CD4-positive, alpha-beta memory T cell (primary cell): ENCODE data around the gene ETV3. TPM values are rescaled to one million over a fixed set of nuclear protein-coding genes. Genes with fewer than 3 reads are reported as not detected.

Experiments used
- CTCF ChIA-PET: fragments of 350-600 bp; sonication (Branson Sonifier 250); formaldehyde crosslinking; loops from one replicate; lab custom pipeline; 2021; ENCODE audit warnings: inconsistent platforms; ENCODE audit not compliant: partially characterized antibody; lab: Charles Lee
- POLR2A ChIA-PET: fragments of 350-600 bp; sonication (Branson Sonifier 250); formaldehyde crosslinking; loops from one replicate; lab custom pipeline; 2021; ENCODE audit not compliant: partially characterized antibody; lab: Charles Lee
- DNase-seq, 5 donors: peaks; one replicate each; pipeline versions ENCODE4 v3.0.0 to v3.0.0-alpha.2; 2020 to 2022; ENCODE audit warnings: mixed read lengths in 1 of 5
- H3K27ac ChIP-seq: one replicate; pipeline ENCODE4 v1.7.0; 2013; ENCODE audit warnings: low read depth, low read length
- H3K27me3 ChIP-seq: 2 replicates; pipeline ENCODE4 v1.7.0; 2013; ENCODE audit warnings: mild to moderate bottlenecking, low read length, moderate library complexity; ENCODE audit not compliant: insufficient read depth
- H3K36me3 ChIP-seq: 2 replicates; pipeline ENCODE4 v1.7.0; 2013; ENCODE audit warnings: mild to moderate bottlenecking, low read length, moderate library complexity; ENCODE audit not compliant: insufficient read depth
- H3K4me1 ChIP-seq: 2 replicates; pipeline ENCODE4 v1.7.0; 2013; ENCODE audit warnings: mild to moderate bottlenecking, low read length, moderate library complexity; ENCODE audit not compliant: insufficient read depth
- H3K4me3 ChIP-seq, 2 donors: one replicate each; pipeline ENCODE4 v1.7.0; 2013; ENCODE audit warnings: low read length in 2 of 2, mild to moderate bottlenecking in 1 of 2
- H3K9me3 ChIP-seq, 2 donors: one replicate each; pipeline ENCODE4 v1.7.0; 2013; ENCODE audit warnings: low read length in 2 of 2, control low read depth in 1 of 2; ENCODE audit not compliant: control insufficient read depth in 1 of 2
- H3K27ac Mint-ChIP-seq, 7 donors: one replicate each; pipeline ENCODE4 v1.8.0; 2020 to 2021; ENCODE audit warnings: mixed read lengths in 7 of 7, mild to moderate bottlenecking in 6 of 7, inconsistent platforms in 3 of 7, moderate library complexity in 3 of 7
- H3K27me3 Mint-ChIP-seq, 2 donors: one replicate each; pipeline ENCODE4 v1.8.0; 2020 to 2021; ENCODE audit warnings: mixed read lengths in 2 of 2
- H3K36me3 Mint-ChIP-seq, 2 donors: one replicate each; pipeline ENCODE4 v1.8.0; 2020 to 2021; ENCODE audit warnings: mixed read lengths in 2 of 2, inconsistent platforms in 1 of 2, mild to moderate bottlenecking in 1 of 2
- H3K4me1 Mint-ChIP-seq, 4 donors: one replicate each; pipeline ENCODE4 v1.8.0; 2020 to 2021; ENCODE audit warnings: mixed read lengths in 4 of 4, mild to moderate bottlenecking in 1 of 4
- H3K4me3 Mint-ChIP-seq, 8 donors: one replicate each; pipeline ENCODE4 v1.8.0; 2020 to 2021; ENCODE audit warnings: mixed read lengths in 8 of 8, mild to moderate bottlenecking in 7 of 8, moderate library complexity in 6 of 8, inconsistent platforms in 3 of 8
- H3K9me3 Mint-ChIP-seq, 8 donors: one replicate each; pipeline ENCODE4 v1.8.0; 2020 to 2021; ENCODE audit warnings: mixed read lengths in 8 of 8, mild to moderate bottlenecking in 5 of 8, inconsistent platforms in 3 of 8, moderate library complexity in 1 of 8
- intact Hi-C: fragments of 100-400 bp; cut with micrococcal nuclease; formaldehyde crosslinking; loops from one replicate; pipeline ENCODE4 v1.15.1; 2023
- polyA plus RNA-seq, 2 donors: library from polyadenylated mRNA; unstranded; fragments of 300-500 nt; fragmentation: Illumina TruSeq; gene quantifications; one replicate each; pipeline ENCODE4 v1.2.3, GENCODE V29; 2021
- total RNA-seq, 2 experiments: library from RNA; stranded (reverse); gene quantifications; one replicate each; pipeline ENCODE4 v1.2.3, GENCODE V29; 2021

ETV3 gene
- total and polyA plus RNA-seq, 4 experiments from 2014 or later = 7.3 to 31.8 (median 20.9) TPM

DNA sequence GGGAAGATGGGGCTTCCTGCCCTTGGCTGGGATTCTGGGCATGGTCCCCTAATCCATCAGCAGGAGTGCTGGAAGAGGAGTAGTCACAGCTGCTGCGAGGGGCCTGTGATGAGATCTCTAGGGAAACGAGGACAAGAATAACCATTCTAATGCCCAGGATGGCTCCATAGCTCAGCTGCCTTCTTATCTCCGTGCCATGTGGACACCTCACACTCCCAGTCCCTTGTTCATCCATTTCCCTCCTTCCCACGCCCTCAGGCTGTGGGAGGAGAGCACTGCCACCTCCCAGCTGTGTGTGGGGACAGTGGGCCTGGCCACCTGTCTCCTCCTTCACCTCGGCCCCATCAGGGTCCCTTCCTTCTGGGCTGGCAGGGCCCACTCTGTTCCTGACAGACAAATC lies 16.1 kb upstream of the ETV3 start:
- CTCF ChIA-PET = interaction anchor here (1.2 to 11.1 kb wide), 8 partner anchors 8 to 81 kb away, joined by 4 to 460 read pairs (median 12); no protein-coding TSS in a partner anchor
- H3K27ac ChIP-seq = no peak overlapping the region
- Mint-ChIP-seq H3K27ac (peak overlapping the region in 3 of 7 donors; percentile 72 to 84 (median 74)), H3K4me3 (peak overlapping the region in 3 of 8 donors; percentile 2 to 74 (median 55)), H3K4me1 (peaks cover 9 to 35% (median 23%) of the 10 kb centered on the region in 4 donors), H3K27me3 (peaks cover 4 to 8% of the 10 kb centered on the region in 2 donors), H3K9me3 (no peaks in the 10 kb centered on the region), H3K36me3 (no peaks in the 10 kb centered on the region)
- H3K27me3 ChIP-seq = no peaks in the 10 kb centered on the region
- POLR2A ChIA-PET = interaction anchor here (4.2 kb wide), 1 partner anchor 65 kb away, joined by 30 read pairs; no protein-coding TSS in a partner anchor
- no peak for DNase-seq
- no peaks in the 10 kb centered on the region for H3K9me3 ChIP-seq
- H3K4me3 ChIP-seq = no peak overlapping the region
- intact Hi-C loops = no loop called here
- no peaks in the 10 kb centered on the region for H3K36me3 ChIP-seq
- peaks cover 35% of the 10 kb centered on the region for H3K4me1 ChIP-seq

DNA sequence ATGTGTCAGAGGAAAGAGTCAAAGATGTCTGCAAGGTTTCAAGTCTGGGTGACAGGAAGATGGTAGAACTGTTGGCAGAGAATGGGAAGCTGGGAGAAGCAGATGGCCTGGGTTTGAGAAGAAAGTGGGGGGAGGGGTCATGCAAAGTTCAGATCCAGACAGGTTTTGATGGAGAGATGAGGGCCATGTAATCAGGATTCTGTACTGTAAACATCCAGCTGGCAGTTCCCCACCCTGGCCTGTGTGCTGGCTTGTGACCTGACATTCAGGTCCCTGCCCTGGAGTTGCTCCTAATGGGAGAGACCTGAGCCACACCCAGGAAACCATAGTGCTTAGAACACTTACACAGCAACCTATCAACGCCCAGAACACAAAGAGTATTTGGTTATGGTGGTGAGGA lies 15.6 kb upstream of the ETV3 start:
- Mint-ChIP-seq H3K27me3 (peaks cover 4 to 8% of the 10 kb centered on the region in 2 donors), H3K9me3 (no peaks in the 10 kb centered on the region), H3K4me3 (peak overlapping the region in 6 of 8 donors; percentile 47 to 74 (median 64)), H3K27ac (peak overlapping the region in 5 of 7 donors; percentile 57 to 84 (median 72)), H3K4me1 (peaks cover 9 to 35% (median 23%) of the 10 kb centered on the region in 4 donors), H3K36me3 (no peaks in the 10 kb centered on the region)
- no peak overlapping the region for H3K4me3 ChIP-seq
- no peak overlapping the region for H3K27ac ChIP-seq
- intact Hi-C loops = no loop called here
- DNase-seq = no peak
- POLR2A ChIA-PET = interaction anchor here (4.2 kb wide), 1 partner anchor 64 kb away, joined by 30 read pairs; no protein-coding TSS in a partner anchor
- H3K4me1 ChIP-seq = peaks cover 35% of the 10 kb centered on the region
- H3K36me3 ChIP-seq = no peaks in the 10 kb centered on the region
- H3K27me3 ChIP-seq = no peaks in the 10 kb centered on the region
- CTCF ChIA-PET = interaction anchor here (0.7 to 11.1 kb wide), 7 partner anchors 12 to 80 kb away, joined by 3 to 460 read pairs (median 18); no protein-coding TSS in a partner anchor
- no peaks in the 10 kb centered on the region for H3K9me3 ChIP-seq

DNA sequence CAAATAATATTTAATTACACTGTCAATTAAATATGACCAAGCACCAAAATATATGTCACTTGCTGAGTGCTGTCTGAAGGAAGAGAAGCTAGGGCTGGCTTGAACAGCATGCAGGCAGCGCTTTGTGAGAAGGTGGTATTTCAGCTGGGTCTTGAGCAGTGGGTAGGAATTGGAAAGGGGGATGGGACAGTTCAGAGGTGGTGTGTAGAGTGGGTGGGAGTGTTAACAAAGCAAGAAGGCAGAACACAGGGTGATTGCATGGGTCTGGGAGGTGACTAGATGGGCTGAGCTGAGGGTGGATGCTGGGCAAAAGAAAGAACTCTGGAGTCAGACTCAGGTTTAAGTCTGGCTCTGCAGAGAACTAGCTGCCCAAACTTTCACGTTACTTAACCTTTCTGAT lies 14.3 kb upstream of the ETV3 start:
- ChIA-PET POLR2A (interaction anchor here (0.9 kb wide), 1 partner anchor 27 kb away, joined by 3 read pairs; no protein-coding TSS in a partner anchor), CTCF (interaction anchor here (11.1 kb wide), 1 partner anchor 64 kb away, joined by 460 read pairs; no protein-coding TSS in a partner anchor)
- H3K4me3 Mint-ChIP-seq = no peak overlapping the region
- peaks cover 9 to 35% (median 24%) of the 10 kb centered on the region in 4 donors for H3K4me1 Mint-ChIP-seq
- Histone ChIP-seq H3K36me3 (no peaks in the 10 kb centered on the region), H3K27ac (no peak overlapping the region), H3K27me3 (no peaks in the 10 kb centered on the region), H3K9me3 (no peaks in the 10 kb centered on the region), H3K4me1 (peaks cover 35% of the 10 kb centered on the region), H3K4me3 (no peak overlapping the region)
- intact Hi-C loops = no loop called here
- DNase-seq = no peak
- H3K36me3 Mint-ChIP-seq = no peaks in the 10 kb centered on the region
- H3K27me3 Mint-ChIP-seq = peaks cover 4 to 5% of the 10 kb centered on the region in 2 donors
- H3K9me3 Mint-ChIP-seq = no peaks in the 10 kb centered on the region
- H3K27ac Mint-ChIP-seq = peak overlapping the region in 2 of 7 donors; percentile 6 to 61

DNA sequence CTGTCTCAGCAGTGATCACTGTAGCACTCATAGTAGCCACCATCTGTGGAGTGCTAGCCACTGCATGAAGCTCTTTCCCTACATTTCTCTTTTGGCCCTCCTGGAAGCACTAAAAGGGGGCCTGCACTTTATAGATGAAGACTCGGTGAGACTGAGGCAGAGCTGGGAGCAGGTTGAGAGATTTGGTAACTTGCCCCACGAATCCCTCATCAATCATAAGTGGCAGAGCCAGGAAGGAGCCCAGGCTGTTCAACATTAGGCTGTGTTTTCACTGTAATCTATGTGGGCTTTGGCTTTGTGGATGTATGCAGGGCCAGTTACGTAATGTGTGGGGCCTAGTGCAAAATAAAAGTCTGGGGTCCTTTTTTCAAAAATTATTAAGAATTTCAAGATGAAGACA lies 13.3 kb upstream of the ETV3 start:
- no peak overlapping the region for H3K27ac ChIP-seq
- intact Hi-C loops = no loop called here
- no peaks in the 10 kb centered on the region for H3K9me3 ChIP-seq
- no peak overlapping the region for H3K4me3 ChIP-seq
- peaks cover 0 to 3% of the 10 kb centered on the region in 2 donors for H3K27me3 Mint-ChIP-seq
- H3K27me3 ChIP-seq = no peaks in the 10 kb centered on the region
- no peaks in the 10 kb centered on the region for H3K36me3 ChIP-seq
- POLR2A ChIA-PET = no interaction called here
- H3K4me1 ChIP-seq = peaks cover 35% of the 10 kb centered on the region
- H3K27ac Mint-ChIP-seq = peak overlapping the region in 1 of 7 donors; percentile 0
- H3K36me3 Mint-ChIP-seq = no peaks in the 10 kb centered on the region
- no peak overlapping the region for H3K4me3 Mint-ChIP-seq
- no peaks in the 10 kb centered on the region for H3K9me3 Mint-ChIP-seq
- CTCF ChIA-PET = interaction anchor here (1.4 to 11.1 kb wide), 2 partner anchors 12 to 63 kb away, joined by 4 to 460 read pairs; no protein-coding TSS in a partner anchor
- peaks cover 9 to 27% (median 23%) of the 10 kb centered on the region in 4 donors for H3K4me1 Mint-ChIP-seq
- no peak for DNase-seq

DNA sequence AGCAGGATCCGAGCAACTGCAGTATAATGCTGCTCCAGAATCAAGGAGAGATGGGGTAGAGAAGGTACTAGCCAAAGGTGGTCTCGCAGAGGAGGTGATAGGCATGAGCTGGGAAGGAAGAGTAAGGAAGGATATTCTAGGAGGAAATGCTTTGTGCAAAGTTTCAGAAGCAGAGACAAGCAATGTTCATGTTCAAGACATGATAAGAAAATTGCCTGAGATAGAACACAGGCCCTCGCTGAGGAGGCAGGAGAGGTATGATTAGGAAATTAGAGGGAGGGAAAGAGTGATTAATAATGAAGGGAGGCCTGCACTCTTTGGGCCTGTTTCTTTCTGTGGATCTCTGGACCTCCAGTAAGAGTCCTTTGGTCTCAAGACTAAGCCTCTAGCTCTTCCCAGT lies 12.9 kb upstream of the ETV3 start:
- Mint-ChIP-seq H3K36me3 (no peaks in the 10 kb centered on the region), H3K4me1 (peaks cover 9 to 23% (median 20%) of the 10 kb centered on the region in 4 donors)
- POLR2A ChIA-PET = no interaction called here

DNA sequence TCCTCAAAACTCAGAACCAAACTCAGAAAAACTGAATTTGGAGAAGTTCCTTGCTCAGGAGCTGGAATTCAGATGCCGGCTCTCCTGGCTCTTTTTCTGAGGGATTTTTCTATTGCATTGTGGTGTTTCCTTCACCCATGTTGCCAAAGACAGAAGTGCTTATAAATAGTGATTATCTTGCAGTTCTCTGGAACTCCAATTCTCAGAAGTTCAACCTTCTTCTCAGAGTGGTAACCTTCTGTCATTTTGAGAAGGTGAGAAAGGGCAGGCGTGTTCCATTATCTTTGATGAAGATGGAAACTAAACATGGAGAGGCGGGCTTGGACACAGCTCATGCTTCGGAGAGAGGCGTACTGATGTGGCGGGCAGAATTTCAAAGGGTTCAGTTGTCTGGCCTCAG lies 12.4 kb upstream of the ETV3 start:
- Mint-ChIP-seq H3K9me3 (no peaks in the 10 kb centered on the region), H3K27me3 (peaks cover 0 to 1% of the 10 kb centered on the region in 2 donors), H3K36me3 (no peaks in the 10 kb centered on the region), H3K4me3 (no peak overlapping the region), H3K27ac (peak overlapping the region in 1 of 7 donors; percentile 72), H3K4me1 (peaks cover 7 to 20% (median 17%) of the 10 kb centered on the region in 4 donors)
- ChIA-PET CTCF (interaction anchor here (1.4 to 11.1 kb wide), 2 partner anchors 11 to 62 kb away, joined by 4 to 460 read pairs; no protein-coding TSS in a partner anchor), POLR2A (no interaction called here)
- H3K36me3 ChIP-seq = no peaks in the 10 kb centered on the region
- intact Hi-C loops = no loop called here
- DNase-seq = no peak
- no peak overlapping the region for H3K27ac ChIP-seq
- peaks cover 29% of the 10 kb centered on the region for H3K4me1 ChIP-seq
- H3K27me3 ChIP-seq = no peaks in the 10 kb centered on the region
- no peak overlapping the region for H3K4me3 ChIP-seq
- H3K9me3 ChIP-seq = no peaks in the 10 kb centered on the region

More for the DNA sequence above, 12.9 kb upstream of the ETV3 start:
- Mint-ChIP-seq H3K9me3 (no peaks in the 10 kb centered on the region), H3K27me3 (peaks cover 0 to 1% of the 10 kb centered on the region in 2 donors), H3K27ac (no peak overlapping the region), H3K4me3 (no peak overlapping the region)
- H3K9me3 ChIP-seq = no peaks in the 10 kb centered on the region
- no peak overlapping the region for H3K27ac ChIP-seq
- H3K27me3 ChIP-seq = no peaks in the 10 kb centered on the region
- intact Hi-C loops = no loop called here
- H3K4me1 ChIP-seq = peaks cover 33% of the 10 kb centered on the region
- CTCF ChIA-PET = interaction anchor here (1.4 to 11.1 kb wide), 2 partner anchors 12 to 62 kb away, joined by 4 to 460 read pairs; no protein-coding TSS in a partner anchor
- H3K36me3 ChIP-seq = no peaks in the 10 kb centered on the region
- no peak overlapping the region for H3K4me3 ChIP-seq
- no peak for DNase-seq

DNA sequence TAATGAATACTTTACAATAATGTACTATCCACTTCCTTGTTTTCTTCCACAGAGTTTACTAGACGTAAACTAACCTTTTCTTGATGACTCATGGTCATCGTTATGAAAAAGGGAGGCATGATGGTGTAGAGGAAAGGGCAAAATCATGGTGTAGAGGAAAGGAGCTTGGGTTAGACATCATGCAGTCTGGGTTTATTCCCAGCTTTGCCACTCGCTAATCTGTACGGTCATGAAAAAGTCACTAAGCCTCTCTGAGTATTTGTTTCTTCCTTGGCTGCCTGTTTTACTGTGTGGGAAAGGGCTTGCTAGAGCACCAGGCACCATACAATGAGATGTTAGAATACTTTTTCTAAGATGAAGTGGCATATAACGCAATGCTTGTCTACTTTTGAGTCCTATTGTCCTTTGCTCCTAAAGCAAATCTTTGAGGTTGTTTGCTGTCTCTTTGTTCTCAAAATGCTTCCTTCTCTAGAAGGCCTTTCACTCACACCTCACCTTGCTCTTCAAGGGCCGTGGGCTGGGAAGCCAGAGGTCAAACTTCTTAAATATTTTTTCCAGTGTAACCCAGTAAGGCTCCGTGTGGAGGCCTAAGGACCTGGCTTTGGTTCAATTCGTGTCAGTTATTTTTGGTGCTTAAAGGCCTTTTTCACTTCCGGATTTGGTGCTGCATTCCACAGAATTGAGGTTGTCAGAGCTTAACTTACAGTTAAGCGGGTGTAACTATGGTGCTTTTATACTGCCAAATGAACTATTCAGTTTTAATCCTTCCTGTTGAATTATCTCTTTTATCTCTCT lies 9.9 kb upstream of the ETV3 start:
- Mint-ChIP-seq H3K4me3 (no peak overlapping the region), H3K9me3 (no peaks in the 10 kb centered on the region), H3K27me3 (no peaks in the 10 kb centered on the region), H3K27ac (peak overlapping the region in 1 of 7 donors; percentile 2), H3K4me1 (peaks cover 0 to 6% (median 5%) of the 10 kb centered on the region in 4 donors), H3K36me3 (no peaks in the 10 kb centered on the region)
- H3K4me1 ChIP-seq = peaks cover 8% of the 10 kb centered on the region
- POLR2A ChIA-PET = no interaction called here
- intact Hi-C loops = no loop called here
- H3K36me3 ChIP-seq = no peaks in the 10 kb centered on the region
- DNase-seq = no peak
- CTCF ChIA-PET = interaction anchor here (1.6 to 3.4 kb wide), 2 partner anchors 9 to 58 kb away, joined by 7 to 11 read pairs; no protein-coding TSS in a partner anchor
- no peaks in the 10 kb centered on the region for H3K27me3 ChIP-seq
- H3K27ac ChIP-seq = no peak overlapping the region
- H3K9me3 ChIP-seq = no peaks in the 10 kb centered on the region
- no peak overlapping the region for H3K4me3 ChIP-seq
